ENCODE results near the gene CARD11.
"Not testable (repeated sequence)": the region's sequence is repeated elsewhere in the genome, so short reads cannot be mapped to it uniquely, and the experiment has no call there.

The CARD11 gene

DNA sequence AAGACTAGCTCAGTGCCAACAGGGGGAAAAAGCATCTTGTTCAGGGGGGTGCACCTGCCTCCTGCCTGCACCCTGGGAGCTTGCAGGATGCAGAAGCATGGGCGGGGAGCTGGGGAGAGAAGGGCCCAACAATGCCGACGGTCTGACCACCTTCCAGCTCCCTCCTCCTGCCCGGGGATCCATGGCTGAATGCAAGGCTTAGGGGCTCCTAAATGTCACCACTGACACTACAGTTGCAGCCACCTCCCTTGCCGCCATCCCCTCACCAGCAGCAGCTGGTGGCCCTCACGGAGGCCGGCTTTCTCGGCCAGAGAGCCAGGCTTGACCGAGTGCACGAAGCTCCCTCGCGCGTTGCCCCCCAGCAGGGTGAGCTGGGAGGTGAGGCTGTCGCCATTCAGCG, 120.8 kb downstream of the CARD11 start:
- no peak for TF ChIP-seq CTCF (conservative IDR thresholded peaks at IDR 0.05; ENCODE audit: control insufficient read depth, insufficient read depth, low read depth, low read length)
- no peak for DNase-seq (ENCODE audit: low read depth)
- H3K4me3 ChIP-seq (ENCODE audit: control insufficient read depth, low read depth, low read length) = no peak overlapping the region

GRCh38 chr7:2922348-2922691, 121.3 kb downstream of the CARD11 start:
- H3K4me3 ChIP-seq (ENCODE audit: control insufficient read depth, low read depth, low read length) = no peak overlapping the region
- no peak for DNase-seq (ENCODE audit: low read depth)
- TF ChIP-seq CTCF (conservative IDR thresholded peaks at IDR 0.05; ENCODE audit: control insufficient read depth, insufficient read depth, low read depth, low read length) = no peak

DNA sequence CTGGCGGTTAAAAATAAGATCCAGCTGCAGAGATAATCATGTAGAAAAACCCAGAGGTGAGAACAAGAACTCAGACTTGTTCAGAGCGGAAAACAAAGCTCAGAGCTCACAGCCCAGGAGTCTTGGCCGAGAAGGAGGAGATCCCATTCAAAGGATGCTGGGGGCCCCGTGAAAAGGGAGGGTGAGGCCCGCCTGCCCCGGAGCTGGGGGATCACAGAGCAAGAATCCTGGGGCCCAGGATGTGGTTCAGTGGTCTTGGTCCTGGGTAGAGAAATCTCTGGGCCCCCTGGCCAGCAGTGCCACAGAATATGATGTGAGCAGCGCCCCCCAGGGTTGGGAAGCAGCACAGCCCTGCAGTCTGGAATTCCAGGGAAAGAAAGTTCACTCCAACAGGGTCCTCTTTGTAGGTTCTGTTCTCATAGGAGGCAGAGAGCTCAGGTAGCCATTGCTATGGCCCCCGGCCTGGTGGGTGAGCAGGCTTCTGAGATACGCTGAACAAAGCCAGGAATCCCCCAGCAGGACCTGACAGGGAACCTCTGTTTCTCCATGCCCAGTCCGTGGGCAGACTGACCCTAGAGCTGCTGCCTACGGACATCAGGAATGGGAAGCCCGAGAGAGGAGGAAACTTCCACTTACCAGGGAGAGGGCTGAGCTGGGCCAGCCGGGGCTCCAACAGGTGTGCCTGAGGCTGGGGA, 121.9 kb downstream of the CARD11 start:
- DNase-seq (ENCODE audit: low read depth) = no peak
- H3K4me3 ChIP-seq (ENCODE audit: control insufficient read depth, low read depth, low read length) = no peak overlapping the region
- no peak for TF ChIP-seq CTCF (conservative IDR thresholded peaks at IDR 0.05; ENCODE audit: control insufficient read depth, insufficient read depth, low read depth, low read length)

- no peak overlapping the region for H3K4me3 ChIP-seq (ENCODE audit: control insufficient read depth, low read depth, low read length)
- no peak for TF ChIP-seq CTCF (conservative IDR thresholded peaks at IDR 0.05; ENCODE audit: control insufficient read depth, insufficient read depth, low read depth, low read length)
- DNase-seq (ENCODE audit: low read depth) = no peak
These were observed 122.6 kb downstream of the CARD11 start for GRCh38 chr7:2920956-2921652.

GRCh38 chr7:2920480-2920879, 123.2 kb downstream of the CARD11 start:
- not testable (repeated sequence) for DNase-seq (ENCODE audit: low read depth)

GRCh38 chr7:2920041-2920440, 123.6 kb downstream of the CARD11 start:
- no peak for DNase-seq (ENCODE audit: low read depth)
- no peak for TF ChIP-seq CTCF (conservative IDR thresholded peaks at IDR 0.05; ENCODE audit: control insufficient read depth, insufficient read depth, low read depth, low read length)
- no peak overlapping the region for H3K4me3 ChIP-seq (ENCODE audit: control insufficient read depth, low read depth, low read length)

More at GRCh38 chr7:2920480-2920879, 123.2 kb downstream of the CARD11 start:
- H3K4me3 ChIP-seq (ENCODE audit: control insufficient read depth, low read depth, low read length) = not testable (repeated sequence)

GRCh38 chr7:2919256-2919655, 124.4 kb downstream of the CARD11 start:
- no peak overlapping the region for H3K4me3 ChIP-seq (ENCODE audit: control insufficient read depth, low read depth, low read length)
- TF ChIP-seq CTCF (conservative IDR thresholded peaks at IDR 0.05; ENCODE audit: control insufficient read depth, insufficient read depth, low read depth, low read length) = no peak
- DNase-seq (ENCODE audit: low read depth) = no peak
